ENCODE measurements around the gene FAM168B. TPM values are rescaled to one million over a fixed set of nuclear protein-coding genes. Genes with fewer than 3 reads are reported as not detected.

FAM168B gene
- total and polyA plus RNA-seq, 5 donors from 2014 or later, result 33.6 to 72.1 (median 40.3) TPM

DNA sequence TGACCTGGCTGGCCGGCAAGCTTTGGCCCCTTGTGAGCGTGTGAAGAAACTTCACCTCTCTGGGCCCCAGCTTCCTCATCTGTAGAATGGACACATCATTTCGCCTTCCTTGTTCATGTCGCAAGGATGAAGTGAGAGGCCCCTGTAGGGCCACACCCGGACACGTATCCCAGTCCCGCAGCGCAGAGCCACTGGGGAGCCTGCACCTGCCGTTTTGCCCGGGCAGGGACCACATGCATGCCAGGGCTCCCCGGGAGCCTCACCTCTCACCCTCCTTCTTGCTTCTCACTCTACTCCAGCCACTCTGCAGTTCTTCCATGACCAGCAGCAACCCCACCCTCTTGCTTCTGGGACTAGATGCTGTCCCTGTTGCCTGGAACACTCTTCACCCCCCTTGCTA is 77.5 kb downstream of the FAM168B start:
- Mint-ChIP-seq H3K4me1 (peaks cover 0 to under 1% (median 0%) of the 10 kb centered on the region in 4 donors), H3K4me3 (no peak overlapping the region), H3K27me3 (peaks cover 44% of the 10 kb centered on the region), H3K36me3 (no peaks in the 10 kb centered on the region), H3K27ac (peak overlapping the region in 1 of 3 donors; percentile 60), H3K9me3 (peaks cover 0 to 3% (median 0%) of the 10 kb centered on the region in 7 donors)
- H3K36me3 ChIP-seq (ENCODE audit: control insufficient read depth, insufficient read depth, low read length), result no peaks in the 10 kb centered on the region
- H3K27me3 ChIP-seq (ENCODE audit: control insufficient read depth, insufficient read depth, low read length), result peaks cover 4% of the 10 kb centered on the region
- no peaks in the 10 kb centered on the region for H3K9me3 ChIP-seq (ENCODE audit: control insufficient read depth in 2 of 2, low read length in 2 of 2)
- H3K27ac ChIP-seq (ENCODE audit: insufficient read depth, low read length, poor library complexity, severe bottlenecking), result no peak overlapping the region
- H3K4me1 ChIP-seq (ENCODE audit: control insufficient read depth, insufficient read depth, low read length, poor library complexity, severe bottlenecking), result no peaks in the 10 kb centered on the region
- ATAC-seq (ENCODE audit: low read depth in 2 of 2), result no peak
- no peak overlapping the region for H3K4me3 ChIP-seq (ENCODE audit: low read depth, low read length)
- DNase-seq, result no peak

DNA sequence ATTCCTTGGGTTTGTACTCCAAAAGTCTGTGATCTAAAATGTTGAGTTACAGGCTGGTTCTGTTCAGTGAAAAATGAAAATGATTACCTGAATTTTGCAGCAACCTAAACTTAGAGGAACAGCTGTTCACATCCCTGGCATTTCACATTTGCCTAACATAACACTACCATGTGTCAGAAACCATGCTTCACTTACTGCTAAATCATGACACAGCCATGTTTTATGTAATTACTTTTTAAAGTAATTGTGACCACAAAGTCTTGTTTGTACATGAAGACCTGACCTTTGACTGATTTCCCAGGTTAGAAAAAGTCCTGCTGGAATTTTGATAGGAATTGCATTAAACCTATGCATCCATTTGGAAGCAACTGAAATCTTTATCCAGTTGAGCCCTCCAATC is 79.1 kb downstream of the FAM168B start:
- Histone ChIP-seq H3K27me3 (ENCODE audit: control insufficient read depth, insufficient read depth, low read length) (peaks cover 9% of the 10 kb centered on the region), H3K36me3 (ENCODE audit: control insufficient read depth, insufficient read depth, low read length) (no peaks in the 10 kb centered on the region), H3K4me3 (ENCODE audit: low read depth, low read length) (no peak overlapping the region), H3K4me1 (ENCODE audit: control insufficient read depth, insufficient read depth, low read length, poor library complexity, severe bottlenecking) (no peaks in the 10 kb centered on the region), H3K27ac (ENCODE audit: insufficient read depth, low read length, poor library complexity, severe bottlenecking) (no peak overlapping the region), H3K9me3 (ENCODE audit: control insufficient read depth in 2 of 2, low read length in 2 of 2) (no peaks in the 10 kb centered on the region)
- Mint-ChIP-seq H3K27me3 (peaks cover 48% of the 10 kb centered on the region), H3K4me1 (peaks cover 0 to 3% (median 0%) of the 10 kb centered on the region in 4 donors), H3K9me3 (peaks cover 0 to 3% (median 0%) of the 10 kb centered on the region in 7 donors), H3K36me3 (no peaks in the 10 kb centered on the region), H3K4me3 (no peak overlapping the region), H3K27ac (no peak overlapping the region)
- ATAC-seq (ENCODE audit: low read depth in 2 of 2) (no peak), DNase-seq (no peak)

DNA sequence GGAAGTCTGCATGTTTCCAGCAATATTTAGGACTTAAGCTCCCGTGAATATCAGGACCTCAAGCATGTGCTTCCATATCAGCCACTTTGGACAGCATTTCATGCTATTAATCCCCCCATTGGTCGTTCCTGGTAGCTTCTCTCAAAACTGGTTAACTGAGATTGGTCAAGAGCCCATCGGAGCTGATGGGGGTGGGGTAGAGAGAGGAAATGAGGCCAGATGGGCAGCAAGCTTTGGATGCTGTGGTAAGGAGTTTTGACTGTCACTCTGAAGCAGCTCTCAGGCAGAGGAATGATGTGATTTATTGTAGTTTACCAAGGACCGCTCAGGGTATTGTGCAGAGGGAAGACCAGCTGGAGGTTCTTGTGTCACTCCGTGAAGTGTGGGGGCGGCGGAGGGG is 81.8 kb downstream of the FAM168B start:
- peaks cover 0 to 3% (median 0%) of the 10 kb centered on the region in 4 donors for H3K4me1 Mint-ChIP-seq
- Histone ChIP-seq H3K27ac (ENCODE audit: insufficient read depth, low read length, poor library complexity, severe bottlenecking) (no peak overlapping the region), H3K9me3 (ENCODE audit: control insufficient read depth in 2 of 2, low read length in 2 of 2) (no peaks in the 10 kb centered on the region), H3K4me1 (ENCODE audit: control insufficient read depth, insufficient read depth, low read length, poor library complexity, severe bottlenecking) (no peaks in the 10 kb centered on the region), H3K4me3 (ENCODE audit: low read depth, low read length) (no peak overlapping the region), H3K36me3 (ENCODE audit: control insufficient read depth, insufficient read depth, low read length) (no peaks in the 10 kb centered on the region), H3K27me3 (ENCODE audit: control insufficient read depth, insufficient read depth, low read length) (peaks cover 12% of the 10 kb centered on the region)
- no peak for DNase-seq
- H3K27me3 Mint-ChIP-seq, result peaks cover 30% of the 10 kb centered on the region
- no peak overlapping the region for H3K27ac Mint-ChIP-seq
- ATAC-seq (ENCODE audit: low read depth in 2 of 2), result no peak
- peaks cover 0 to 3% (median 0%) of the 10 kb centered on the region in 7 donors for H3K9me3 Mint-ChIP-seq
- H3K36me3 Mint-ChIP-seq, result no peaks in the 10 kb centered on the region
- H3K4me3 Mint-ChIP-seq, result no peak overlapping the region

DNA sequence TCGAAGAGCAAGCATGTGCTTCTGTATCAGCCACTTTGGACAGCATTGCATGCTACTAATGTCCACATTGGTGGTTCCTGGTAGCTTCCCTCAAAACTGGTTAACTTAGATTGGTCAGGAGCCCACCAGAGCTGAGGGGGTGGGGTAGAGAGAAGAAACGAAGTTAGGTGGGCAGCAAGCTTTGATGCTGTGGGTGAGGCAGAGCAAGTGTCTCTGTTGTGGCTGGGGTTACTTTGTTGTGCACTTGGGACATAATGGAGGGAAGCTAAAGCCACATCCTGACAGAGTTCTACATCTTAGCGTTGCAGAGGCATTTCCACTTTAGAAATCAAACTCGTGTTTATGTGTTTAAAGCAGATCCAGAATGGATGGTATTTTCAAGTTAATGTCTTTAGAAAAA is 82.7 kb downstream of the FAM168B start:
- Histone ChIP-seq H3K4me3 (ENCODE audit: low read depth, low read length) (no peak overlapping the region), H3K27me3 (ENCODE audit: control insufficient read depth, insufficient read depth, low read length) (peaks cover 12% of the 10 kb centered on the region), H3K9me3 (ENCODE audit: control insufficient read depth in 2 of 2, low read length in 2 of 2) (no peaks in the 10 kb centered on the region), H3K4me1 (ENCODE audit: control insufficient read depth, insufficient read depth, low read length, poor library complexity, severe bottlenecking) (no peaks in the 10 kb centered on the region), H3K27ac (ENCODE audit: insufficient read depth, low read length, poor library complexity, severe bottlenecking) (no peak overlapping the region), H3K36me3 (ENCODE audit: control insufficient read depth, insufficient read depth, low read length) (no peaks in the 10 kb centered on the region)
- Mint-ChIP-seq H3K36me3 (no peaks in the 10 kb centered on the region), H3K27me3 (peaks cover 26% of the 10 kb centered on the region), H3K9me3 (peaks cover 0 to 3% (median 0%) of the 10 kb centered on the region in 7 donors), H3K4me1 (peaks cover 0 to 3% (median 0%) of the 10 kb centered on the region in 4 donors), H3K4me3 (no peak overlapping the region), H3K27ac (peak overlapping the region in 2 of 3 donors; percentile 6 to 46)
- no peak for DNase-seq
- no peak for ATAC-seq (ENCODE audit: low read depth in 2 of 2)

DNA sequence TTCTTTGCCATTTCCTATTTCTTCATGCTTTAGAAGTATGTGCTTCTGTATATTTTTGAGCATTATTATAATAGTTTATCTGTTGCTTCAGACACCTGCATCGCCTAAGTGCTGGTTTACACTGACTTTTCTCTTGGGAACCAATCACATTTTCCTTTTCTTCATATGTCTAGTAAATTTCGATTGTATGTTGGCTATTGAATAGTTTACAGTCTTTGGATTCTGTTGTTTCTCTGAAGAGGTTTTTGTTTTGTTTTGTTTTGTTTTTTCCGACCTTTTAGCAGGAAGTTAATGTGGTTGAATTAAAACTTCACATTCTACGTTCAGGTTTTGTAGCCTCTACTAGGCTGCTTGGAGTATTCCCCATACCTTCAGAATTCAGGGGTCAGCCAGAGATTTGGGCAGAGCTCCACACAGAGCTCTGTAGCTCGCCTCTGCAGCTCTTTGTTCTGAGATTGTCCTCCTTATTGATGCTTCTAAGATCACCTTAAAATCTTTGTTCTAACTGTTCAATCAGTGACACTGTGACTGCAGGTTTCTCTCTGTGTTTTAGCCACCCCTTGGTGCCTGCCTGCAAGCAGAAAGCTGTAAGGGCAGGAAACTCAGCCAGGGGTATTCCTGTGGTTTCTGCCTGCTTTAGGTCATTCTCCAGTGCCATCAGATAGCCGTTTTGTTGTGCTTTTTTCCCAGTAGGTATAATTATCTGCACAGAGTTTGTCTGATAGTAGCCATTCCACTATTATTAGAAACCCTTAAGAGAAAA is 83.4 kb downstream of the FAM168B start:
- no peak overlapping the region for H3K4me3 Mint-ChIP-seq
- Histone ChIP-seq H3K27ac (ENCODE audit: insufficient read depth, low read length, poor library complexity, severe bottlenecking) (no peak overlapping the region), H3K36me3 (ENCODE audit: control insufficient read depth, insufficient read depth, low read length) (no peaks in the 10 kb centered on the region), H3K4me3 (ENCODE audit: low read depth, low read length) (no peak overlapping the region), H3K27me3 (ENCODE audit: control insufficient read depth, insufficient read depth, low read length) (peaks cover 12% of the 10 kb centered on the region), H3K9me3 (ENCODE audit: control insufficient read depth in 2 of 2, low read length in 2 of 2) (no peaks in the 10 kb centered on the region), H3K4me1 (ENCODE audit: control insufficient read depth, insufficient read depth, low read length, poor library complexity, severe bottlenecking) (no peaks in the 10 kb centered on the region)
- H3K4me1 Mint-ChIP-seq, result peaks cover 0 to 3% (median 0%) of the 10 kb centered on the region in 4 donors
- peaks cover 0 to 3% (median 0%) of the 10 kb centered on the region in 7 donors for H3K9me3 Mint-ChIP-seq
- no peak for ATAC-seq (ENCODE audit: low read depth in 2 of 2)
- H3K27ac Mint-ChIP-seq, result no peak overlapping the region
- no peak for DNase-seq
- peaks cover 22% of the 10 kb centered on the region for H3K27me3 Mint-ChIP-seq
- H3K36me3 Mint-ChIP-seq, result no peaks in the 10 kb centered on the region

DNA sequence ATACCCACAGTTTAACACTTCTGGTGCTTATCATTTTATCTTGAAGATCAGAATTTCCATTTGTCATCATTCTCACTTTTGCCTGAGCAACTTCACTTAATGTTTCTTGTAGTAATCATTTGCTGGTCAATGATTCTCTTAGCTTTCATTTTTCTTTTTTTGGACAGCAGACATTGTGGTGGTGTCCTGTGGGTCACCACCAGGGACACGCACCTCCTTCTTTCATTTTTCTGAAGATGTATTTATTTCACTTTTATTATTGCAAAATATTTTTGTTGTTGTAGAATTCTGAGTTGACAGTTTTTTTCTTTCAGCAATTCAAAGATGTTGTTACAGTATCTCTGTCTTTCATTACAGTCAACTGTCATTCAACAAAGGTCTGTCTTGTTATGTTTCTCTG is 84.3 kb downstream of the FAM168B start:
- DNase-seq (no peak), ATAC-seq (ENCODE audit: low read depth in 2 of 2) (no peak)
- Mint-ChIP-seq H3K9me3 (peaks cover 0 to 3% (median 0%) of the 10 kb centered on the region in 7 donors), H3K4me1 (peaks cover 0 to 3% (median 0%) of the 10 kb centered on the region in 4 donors), H3K27ac (no peak overlapping the region), H3K4me3 (no peak overlapping the region), H3K27me3 (peaks cover 16% of the 10 kb centered on the region), H3K36me3 (no peaks in the 10 kb centered on the region)
- peaks cover 12% of the 10 kb centered on the region for H3K27me3 ChIP-seq (ENCODE audit: control insufficient read depth, insufficient read depth, low read length)
- H3K36me3 ChIP-seq (ENCODE audit: control insufficient read depth, insufficient read depth, low read length), result no peaks in the 10 kb centered on the region
- no peak overlapping the region for H3K4me3 ChIP-seq (ENCODE audit: low read depth, low read length)
- H3K4me1 ChIP-seq (ENCODE audit: control insufficient read depth, insufficient read depth, low read length, poor library complexity, severe bottlenecking), result no peaks in the 10 kb centered on the region
- H3K9me3 ChIP-seq (ENCODE audit: control insufficient read depth in 2 of 2, low read length in 2 of 2), result no peaks in the 10 kb centered on the region
- no peak overlapping the region for H3K27ac ChIP-seq (ENCODE audit: insufficient read depth, low read length, poor library complexity, severe bottlenecking)

DNA sequence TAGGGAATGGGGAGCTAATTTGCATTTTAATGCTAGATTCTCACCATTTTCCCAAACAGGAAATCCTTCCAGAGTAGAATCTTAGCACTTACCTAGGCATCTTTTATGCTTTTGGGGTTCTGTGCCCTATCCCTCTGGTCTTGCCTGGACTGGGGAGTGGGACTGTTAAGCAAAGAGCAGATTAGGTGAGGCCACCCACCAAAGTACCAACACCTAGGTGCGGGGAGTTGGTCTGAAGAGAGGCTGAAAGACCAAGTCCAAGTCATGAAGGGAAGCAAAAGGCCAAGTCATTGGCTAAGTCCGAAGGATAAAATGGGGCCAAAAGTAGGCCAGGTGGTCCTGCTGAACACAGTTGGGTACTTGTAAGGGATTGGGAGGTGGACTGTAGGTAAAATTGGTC is 86.7 kb downstream of the FAM168B start:
- H3K36me3 Mint-ChIP-seq, result no peaks in the 10 kb centered on the region
- Histone ChIP-seq H3K36me3 (ENCODE audit: control insufficient read depth, insufficient read depth, low read length) (no peaks in the 10 kb centered on the region), H3K27ac (ENCODE audit: insufficient read depth, low read length, poor library complexity, severe bottlenecking) (no peak overlapping the region), H3K27me3 (ENCODE audit: control insufficient read depth, insufficient read depth, low read length) (peaks cover 12% of the 10 kb centered on the region), H3K4me1 (ENCODE audit: control insufficient read depth, insufficient read depth, low read length, poor library complexity, severe bottlenecking) (no peaks in the 10 kb centered on the region), H3K4me3 (ENCODE audit: low read depth, low read length) (no peak overlapping the region), H3K9me3 (ENCODE audit: control insufficient read depth in 2 of 2, low read length in 2 of 2) (no peaks in the 10 kb centered on the region)
- peaks cover 0 to 1% (median 0%) of the 10 kb centered on the region in 7 donors for H3K9me3 Mint-ChIP-seq
- DNase-seq (no peak), ATAC-seq (ENCODE audit: low read depth in 2 of 2) (no peak)
- no peak overlapping the region for H3K27ac Mint-ChIP-seq
- H3K4me1 Mint-ChIP-seq, result peaks cover 0 to 3% (median 0%) of the 10 kb centered on the region in 4 donors
- H3K27me3 Mint-ChIP-seq, result peaks cover 10% of the 10 kb centered on the region
- H3K4me3 Mint-ChIP-seq, result no peak overlapping the region
